Upper lobe of right lung (tissue), 1 donor: ENCODE measurements around the gene MUC21. TPM values are rescaled to one million over a fixed set of nuclear protein-coding genes. Genes with fewer than 3 reads are reported as not detected.

ENCODE experiments used
- ATAC-seq: fragments of 200-7000 bp; cut with Tn5 transposase; one replicate; pipeline ENCODE4 v1.9.1; 2020; ENCODE audit warnings: mild to moderate bottlenecking, moderate library complexity
- DNase-seq: peaks from one replicate; pipeline ENCODE4 v3.0.0-alpha.2; 2020
- H3K27ac ChIP-seq: fragments of 200-600 bp; one replicate; pipeline ENCODE4 v1.8.0; 2022
- H3K27me3 ChIP-seq: fragments of 200-600 bp; one replicate; pipeline ENCODE4 v1.8.0; 2022; ENCODE audit warnings: mild to moderate bottlenecking
- H3K36me3 ChIP-seq: fragments of 200-600 bp; one replicate; pipeline ENCODE4 v1.8.0; 2022
- H3K4me1 ChIP-seq: fragments of 200-600 bp; one replicate; pipeline ENCODE4 v1.8.0; 2022
- H3K4me3 ChIP-seq: fragments of 200-600 bp; one replicate; pipeline ENCODE4 v1.8.0; 2022; ENCODE audit warnings: mild to moderate bottlenecking
- H3K9me3 ChIP-seq: fragments of 200-600 bp; one replicate; pipeline ENCODE4 v1.8.0; 2022
- CTCF ChIP-seq: fragments of 200-600 bp; IDR thresholded peaks from one replicate; pipeline ENCODE4 v1.8.0; 2022; ENCODE audit warnings: antibody characterized with exemption
- intact Hi-C: fragments of 100-400 bp; cut with DNase I; formaldehyde crosslinking; loops from one replicate; pipeline ENCODE4 v1.11.0; 2022
- total RNA-seq: library from RNA; stranded (reverse); fragmentation: NEBNext Ultra II Directional; extraction: Animal tissue kit (Norgen Biotek cat#: 25700); gene quantifications from one replicate; pipeline ENCODE4 v1.2.1, GENCODE V29; 2021
- donor health status: DM: no; HTN: yes; CAD: no; lungs with severe emphysema.

The MUC21 gene
- total RNA-seq, 1 donor from 2014 or later: 1.1 TPM

- DNase-seq (no peak), ATAC-seq (peak; percentile 80)
- H3K4me1 ChIP-seq: peaks cover 5% of the 10 kb centered on the region
- peak; percentile 25 for TF ChIP-seq CTCF
- intact Hi-C loops: no loop called here
- no peak overlapping the region for H3K27ac ChIP-seq
- H3K9me3 ChIP-seq: no peaks in the 10 kb centered on the region
- no peaks in the 10 kb centered on the region for H3K27me3 ChIP-seq
- peak overlapping the region; percentile 22 for H3K4me3 ChIP-seq
- no peaks in the 10 kb centered on the region for H3K36me3 ChIP-seq
Measured at GRCh38 chr6:30981942-30982772, 1.4 kb upstream of the MUC21 start.

- TF ChIP-seq CTCF: no peak
- Histone ChIP-seq H3K4me1 (peaks cover 5% of the 10 kb centered on the region), H3K27me3 (no peaks in the 10 kb centered on the region), H3K4me3 (no peak overlapping the region), H3K27ac (no peak overlapping the region), H3K36me3 (no peaks in the 10 kb centered on the region), H3K9me3 (no peaks in the 10 kb centered on the region)
- DNase-seq (no peak), ATAC-seq (peak; percentile 66)
- intact Hi-C loops: no loop called here
Measured at GRCh38 chr6:30985490-30985889, 2.0 kb downstream of the MUC21 start.

GRCh38 chr6:30987304-30987703 is 3.8 kb downstream of the MUC21 start:
- DNase-seq: no peak
- no peaks in the 10 kb centered on the region for H3K36me3 ChIP-seq
- intact Hi-C loops: no loop called here
- no peaks in the 10 kb centered on the region for H3K9me3 ChIP-seq
- TF ChIP-seq CTCF: no peak
- no peak for ATAC-seq
- no peak overlapping the region for H3K4me3 ChIP-seq
- H3K27me3 ChIP-seq: no peaks in the 10 kb centered on the region
- no peaks in the 10 kb centered on the region for H3K4me1 ChIP-seq
- H3K27ac ChIP-seq: no peak overlapping the region

GRCh38 chr6:30988209-30988825 is 4.8 kb downstream of the MUC21 start:
- no peak for ATAC-seq

GRCh38 chr6:30990422-30991086 is 7.0 kb downstream of the MUC21 start:
- DNase-seq (no peak), ATAC-seq (no peak)
- intact Hi-C loops: no loop called here

More at GRCh38 chr6:30988209-30988825, 4.8 kb downstream of the MUC21 start:
- H3K4me1 ChIP-seq: no peaks in the 10 kb centered on the region
- intact Hi-C loops: no loop called here
- no peak for TF ChIP-seq CTCF
- no peak overlapping the region for H3K27ac ChIP-seq
- no peaks in the 10 kb centered on the region for H3K36me3 ChIP-seq
- no peak overlapping the region for H3K4me3 ChIP-seq
- no peak for DNase-seq
- H3K9me3 ChIP-seq: no peaks in the 10 kb centered on the region
- H3K27me3 ChIP-seq: no peaks in the 10 kb centered on the region

More at GRCh38 chr6:30990422-30991086, 7.0 kb downstream of the MUC21 start:
- Histone ChIP-seq H3K4me3 (no peak overlapping the region), H3K27ac (no peak overlapping the region), H3K4me1 (no peaks in the 10 kb centered on the region), H3K36me3 (no peaks in the 10 kb centered on the region), H3K27me3 (no peaks in the 10 kb centered on the region), H3K9me3 (no peaks in the 10 kb centered on the region)
- no peak for TF ChIP-seq CTCF
